DND-41 (cell line): ENCODE measurements around the gene DCLK2.

Source experiments
- ATAC-seq: fragments of 200-7000 bp; cut with Tn5 transposase; 3 replicates; pipeline ENCODE4 v1.9.1; 2021; ENCODE audit warnings: low read depth; ENCODE audit not compliant: insufficient read depth
- DNase-seq: peaks from one replicate; pipeline ENCODE4 v3.0.0-alpha.2; 2020
- H2AFZ ChIP-seq: 2 replicates; pipeline ENCODE4 v1.6.0; 2012; ENCODE audit warnings: low read depth, low read length
- H3K27ac ChIP-seq: 2 replicates; pipeline ENCODE4 v1.5.1; 2012; ENCODE audit warnings: low read length, inconsistent platforms
- H3K27me3 ChIP-seq: fragments of 200-600 bp; sonication (generic); 2 replicates; pipeline ENCODE4 v1.6.0; 2012; ENCODE audit warnings: low read length, mild to moderate bottlenecking, inconsistent platforms; ENCODE audit not compliant: insufficient read depth, poor library complexity
- H3K36me3 ChIP-seq: 2 replicates; pipeline ENCODE4 v1.5.1; 2012; ENCODE audit warnings: low read length, inconsistent platforms; ENCODE audit not compliant: insufficient read depth
- H3K4me1 ChIP-seq: 2 replicates; pipeline ENCODE4 v1.5.1; 2012; ENCODE audit warnings: mild to moderate bottlenecking, low read length; ENCODE audit not compliant: insufficient read depth
- H3K4me2 ChIP-seq: 2 replicates; pipeline ENCODE4 v1.6.0; 2012; ENCODE audit warnings: mild to moderate bottlenecking, moderate library complexity, low read length, inconsistent platforms; ENCODE audit not compliant: insufficient read depth
- H3K4me3 ChIP-seq, 2 experiments: fragments of 200-600 bp in 1 of 2; shearing (Covaris generic) in 1 of 2; 2 replicates each; pipeline ENCODE4 v1.5.1; 2012 to 2016; ENCODE audit warnings: inconsistent platforms in 2 of 2, low read length in 2 of 2, mild to moderate bottlenecking in 2 of 2, low read depth in 1 of 2, moderate library complexity in 1 of 2
- H3K79me2 ChIP-seq: 2 replicates; pipeline ENCODE4 v1.6.0; 2012; ENCODE audit warnings: low read length, inconsistent platforms; ENCODE audit not compliant: insufficient read depth
- H3K9ac ChIP-seq: 2 replicates; pipeline ENCODE4 v1.6.0; 2012; ENCODE audit warnings: low read depth, mild to moderate bottlenecking, inconsistent platforms, low read length, moderate library complexity
- H3K9me3 ChIP-seq: 2 replicates; pipeline ENCODE4 v1.5.1; 2012; ENCODE audit warnings: low read length, moderate library complexity, mild to moderate bottlenecking, inconsistent platforms; ENCODE audit not compliant: insufficient read depth, severe bottlenecking
- H4K20me1 ChIP-seq: 2 replicates; pipeline ENCODE4 v1.6.0; 2012; ENCODE audit warnings: low read length; ENCODE audit not compliant: insufficient read depth
- CTCF ChIP-seq: IDR thresholded peaks from 2 replicates; pipeline ENCODE4 v1.5.1; 2012; ENCODE audit warnings: borderline replicate concordance, low read length, moderate library complexity, mild to moderate bottlenecking; ENCODE audit not compliant: poor library complexity, severe bottlenecking; ENCODE audit errors: extremely low read depth
- EZH2 ChIP-seq: IDR thresholded peaks from 3 replicates; pipeline ENCODE4 v1.6.1; 2012; ENCODE audit warnings: borderline replicate concordance, low read depth, mild to moderate bottlenecking, moderate library complexity, low read length, inconsistent platforms; ENCODE audit not compliant: severe bottlenecking

The DCLK2 gene

GRCh38 chr4:150049682-150050081 is 28.6 kb upstream of the DCLK2 start:
- H3K9ac ChIP-seq: no peak overlapping the region
- DNase-seq: no peak
- H3K27me3 ChIP-seq: no peaks in the 10 kb centered on the region
- no peaks in the 10 kb centered on the region for H3K79me2 ChIP-seq
- H3K4me2 ChIP-seq: no peak overlapping the region
- no peaks in the 10 kb centered on the region for H3K36me3 ChIP-seq
- no peak for ATAC-seq
- no peak overlapping the region for H2AFZ ChIP-seq
- TF ChIP-seq EZH2: no peak
- TF ChIP-seq CTCF: no peak
- H4K20me1 ChIP-seq: no peaks in the 10 kb centered on the region
- H3K9me3 ChIP-seq: no peaks in the 10 kb centered on the region
- no peaks in the 10 kb centered on the region for H3K4me1 ChIP-seq
- H3K27ac ChIP-seq: no peak overlapping the region
- H3K4me3 ChIP-seq: no peak overlapping the region

GRCh38 chr4:150050566-150050965 is 27.7 kb upstream of the DCLK2 start:
- H3K36me3 ChIP-seq: no peaks in the 10 kb centered on the region
- no peaks in the 10 kb centered on the region for H3K79me2 ChIP-seq
- no peak for TF ChIP-seq EZH2
- no peak for TF ChIP-seq CTCF
- no peaks in the 10 kb centered on the region for H3K27me3 ChIP-seq
- H3K4me1 ChIP-seq: no peaks in the 10 kb centered on the region
- no peaks in the 10 kb centered on the region for H3K9me3 ChIP-seq
- ATAC-seq (no peak), DNase-seq (no peak)
- no peak overlapping the region for H3K4me2 ChIP-seq
- H2AFZ ChIP-seq: no peak overlapping the region
- no peak overlapping the region for H3K9ac ChIP-seq
- H3K27ac ChIP-seq: no peak overlapping the region
- H3K4me3 ChIP-seq: no peak overlapping the region
- no peaks in the 10 kb centered on the region for H4K20me1 ChIP-seq

GRCh38 chr4:150051111-150051510 is 27.1 kb upstream of the DCLK2 start:
- Histone ChIP-seq H4K20me1 (no peaks in the 10 kb centered on the region), H3K4me1 (no peaks in the 10 kb centered on the region), H3K27me3 (no peaks in the 10 kb centered on the region), H3K9ac (no peak overlapping the region), H3K36me3 (no peaks in the 10 kb centered on the region), H3K27ac (no peak overlapping the region), H2AFZ (no peak overlapping the region), H3K9me3 (no peaks in the 10 kb centered on the region), H3K79me2 (no peaks in the 10 kb centered on the region), H3K4me2 (no peak overlapping the region), H3K4me3 (no peak overlapping the region)
- DNase-seq (no peak), ATAC-seq (no peak)
- no peak for TF ChIP-seq EZH2
- no peak for TF ChIP-seq CTCF

GRCh38 chr4:150055467-150055866 is 22.8 kb upstream of the DCLK2 start:
- no peak overlapping the region for H2AFZ ChIP-seq
- H4K20me1 ChIP-seq: no peaks in the 10 kb centered on the region
- H3K4me3 ChIP-seq: no peak overlapping the region
- H3K4me2 ChIP-seq: no peak overlapping the region
- DNase-seq: no peak
- no peak overlapping the region for H3K27ac ChIP-seq
- no peak overlapping the region for H3K9ac ChIP-seq
- no peak for TF ChIP-seq EZH2
- TF ChIP-seq CTCF: no peak
- ATAC-seq: no peak
- no peaks in the 10 kb centered on the region for H3K4me1 ChIP-seq
- H3K36me3 ChIP-seq: no peaks in the 10 kb centered on the region
- no peaks in the 10 kb centered on the region for H3K27me3 ChIP-seq
- no peaks in the 10 kb centered on the region for H3K9me3 ChIP-seq
- no peaks in the 10 kb centered on the region for H3K79me2 ChIP-seq
